ENCODE data around the gene ARHGAP24.

GRCh38 chr4:85773372-85773771, 298.4 kb downstream of the ARHGAP24 start:
- no peak for TF ChIP-seq CTCF (IDR thresholded peaks at IDR 0.05 in 2 of 3, conservative IDR thresholded peaks at IDR 0.05 in 1 of 3; ENCODE audit: borderline replicate concordance in 1 of 3, insufficient read depth in 1 of 3, low read depth in 2 of 3, low read length in 2 of 3)
- no peak for TF ChIP-seq RAD21 (IDR thresholded peaks at IDR 0.05; ENCODE audit: low read depth)
- no peak for TF ChIP-seq SP1 (IDR thresholded peaks at IDR 0.05; ENCODE audit: low read depth)
- TF ChIP-seq SRF (IDR thresholded peaks at IDR 0.05; ENCODE audit: low read depth), result no peak
- no peak for TF ChIP-seq SIN3A (IDR thresholded peaks at IDR 0.05; ENCODE audit: low read depth)
- no peak for TF ChIP-seq YY1 (IDR thresholded peaks at IDR 0.05; ENCODE audit: extremely low read depth, insufficient replicate concordance, low read depth, low read length)
- TF ChIP-seq ZNF274 (IDR thresholded peaks at IDR 0.05; ENCODE audit: low read depth, low read length), result no peak
- no peak for TF ChIP-seq POLR2AphosphoS5 (IDR thresholded peaks at IDR 0.05; ENCODE audit: low read depth, low read length)
- no peak for TF ChIP-seq EZH2 (IDR thresholded peaks at IDR 0.05)
- TF ChIP-seq POLR2A (IDR thresholded peaks at IDR 0.05; ENCODE audit: borderline replicate concordance, extremely low read depth, insufficient read depth, insufficient read length), result no peak
- TF ChIP-seq TCF7L2 (IDR thresholded peaks at IDR 0.05; ENCODE audit: borderline replicate concordance, extremely low read depth, insufficient read depth, insufficient read length), result no peak
